ENCODE measurements around the gene F11. TPM values are rescaled to one million over a fixed set of nuclear protein-coding genes. Genes with fewer than 3 reads are reported as not detected.

F11 gene
- total RNA-seq, 2 donors from 2014 or later: 18.4 to 53.1 TPM

- DNase-seq: no peak
- H3K36me3 ChIP-seq (replicated peaks in 1 of 2; ENCODE audit: insufficient read depth in 1 of 2, low read depth in 2 of 2): no peaks in the 10 kb centered on the region
- H3K4me3 ChIP-seq: no peak overlapping the region
- no peak overlapping the region for H3K27ac ChIP-seq
- H3K27me3 ChIP-seq: no peaks in the 10 kb centered on the region
- ATAC-seq: no peak
- intact Hi-C loops (cut with DNase I): no loop called here
- no peak for TF ChIP-seq CTCF (IDR thresholded peaks at IDR 0.05)
- no peak for TF ChIP-seq POLR2A (IDR thresholded peaks at IDR 0.05)
- H3K9me3 ChIP-seq: peaks cover 0 to 19% (median 0%) of the 10 kb centered on the region in 3 donors
- peaks cover 8% of the 10 kb centered on the region for H3K4me1 ChIP-seq
Measured at GRCh38 chr4:186225848-186226247, 40.1 kb upstream of the F11 start.

- intact Hi-C loops (cut with DNase I): no loop called here
- DNase-seq (no peak), ATAC-seq (no peak)
- no peak overlapping the region for H3K27ac ChIP-seq
- TF ChIP-seq CTCF (IDR thresholded peaks at IDR 0.05) (no peak), POLR2A (IDR thresholded peaks at IDR 0.05) (no peak)
- no peak overlapping the region for H3K4me3 ChIP-seq
- H3K27me3 ChIP-seq: no peaks in the 10 kb centered on the region
- peaks cover 0 to 19% (median 0%) of the 10 kb centered on the region in 3 donors for H3K9me3 ChIP-seq
- no peaks in the 10 kb centered on the region for H3K36me3 ChIP-seq (replicated peaks in 1 of 2; ENCODE audit: insufficient read depth in 1 of 2, low read depth in 2 of 2)
- WGBS, 2 donors: 100% methylated on average over 2 to 3 of the region's 3 CpGs
- peaks cover 8% of the 10 kb centered on the region for H3K4me1 ChIP-seq
Measured at GRCh38 chr4:186226521-186227189, 39.3 kb upstream of the F11 start.

- Histone ChIP-seq H3K9me3 (peaks cover 0 to 19% (median 0%) of the 10 kb centered on the region in 3 donors), H3K36me3 (replicated peaks in 1 of 2; ENCODE audit: insufficient read depth in 1 of 2, low read depth in 2 of 2) (no peaks in the 10 kb centered on the region), H3K27ac (peak within 1 kb of the TSS in 2 of 4 donors; percentile 37 to 43), H3K4me1 (peaks cover 8% of the 10 kb centered on the region), H3K4me3 (no peak within 1 kb of the TSS), H3K27me3 (no peaks in the 10 kb centered on the region)
- no peak for TF ChIP-seq CTCF (IDR thresholded peaks at IDR 0.05)
- TF ChIP-seq POLR2A (IDR thresholded peaks at IDR 0.05): no peak
- DNase-seq (peak in 1 of 4 donors; percentile 25), ATAC-seq (peak; percentile 55)
- WGBS, 2 donors: 56 to 61% methylated on average over 5 of the region's 5 CpGs
- intact Hi-C loops (cut with DNase I): no loop called here
Measured at GRCh38 chr4:186227221-186227620, 38.8 kb upstream of the F11 start, which contains the start of gene KLKB1. Gene KLKB1, plus strand, starts transcription at chr4:186227507. Its CDS starts 689 bp downstream, at chr4:186228196.

- H3K27ac ChIP-seq: peak overlapping the region in 2 of 4 donors; percentile 37 to 43
- H3K27me3 ChIP-seq: no peaks in the 10 kb centered on the region
- peaks cover 8% of the 10 kb centered on the region for H3K4me1 ChIP-seq
- no peaks in the 10 kb centered on the region for H3K36me3 ChIP-seq (replicated peaks in 1 of 2; ENCODE audit: insufficient read depth in 1 of 2, low read depth in 2 of 2)
- TF ChIP-seq CTCF (IDR thresholded peaks at IDR 0.05) (no peak), POLR2A (IDR thresholded peaks at IDR 0.05) (no peak)
- DNase-seq: no peak
- intact Hi-C loops (cut with DNase I): no loop called here
- ATAC-seq: peak; percentile 38
- no peak overlapping the region for H3K4me3 ChIP-seq
- WGBS, 2 donors: 12 to 16% methylated on average over 2 of the region's 2 CpGs
- H3K9me3 ChIP-seq: peaks cover 0 to 19% (median 0%) of the 10 kb centered on the region in 3 donors
Measured at GRCh38 chr4:186227744-186228513, 38.1 kb upstream of the F11 start.

Measured in body of pancreas (tissue), 4 donors.